NCI-H526 (cell line): ENCODE measurements around the gene TRMT112.

Experiments
- DNase-seq, 2 experiments: peaks; one replicate each; lab custom pipeline; 2025; lab: John Stamatoyannopoulos, UW

The TRMT112 gene

GRCh38 chr11:64317325-64317960, at the start of gene TRMT112:
Gene TRMT112, minus strand, starts transcription at chr11:64317559. Its CDS starts 33 bp downstream, at chr11:64317526.
- peak; percentile 100 for DNase-seq

DNA sequence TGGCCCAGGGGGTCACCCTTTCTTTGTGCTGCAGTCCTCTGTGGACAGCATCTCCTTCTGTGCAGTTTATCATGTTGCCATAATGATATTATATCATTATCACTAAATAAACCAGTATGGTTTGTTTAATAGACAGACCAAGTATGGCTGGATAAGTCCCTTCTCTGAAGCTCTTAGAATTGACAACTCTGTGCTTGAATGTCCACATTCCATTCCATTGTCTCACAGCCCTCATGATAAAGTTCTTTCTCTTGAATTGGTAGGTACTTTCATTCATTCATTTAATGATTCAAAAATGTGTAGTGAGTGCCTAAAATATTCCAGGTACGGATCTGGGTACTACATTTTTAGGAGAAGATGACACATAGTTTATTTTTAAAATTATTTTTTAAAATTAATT, 49.4 kb upstream of the TRMT112 start:
- no peak for DNase-seq

GRCh38 chr11:64364911-64365310, 47.6 kb upstream of the TRMT112 start:
- DNase-seq, result no peak

DNA sequence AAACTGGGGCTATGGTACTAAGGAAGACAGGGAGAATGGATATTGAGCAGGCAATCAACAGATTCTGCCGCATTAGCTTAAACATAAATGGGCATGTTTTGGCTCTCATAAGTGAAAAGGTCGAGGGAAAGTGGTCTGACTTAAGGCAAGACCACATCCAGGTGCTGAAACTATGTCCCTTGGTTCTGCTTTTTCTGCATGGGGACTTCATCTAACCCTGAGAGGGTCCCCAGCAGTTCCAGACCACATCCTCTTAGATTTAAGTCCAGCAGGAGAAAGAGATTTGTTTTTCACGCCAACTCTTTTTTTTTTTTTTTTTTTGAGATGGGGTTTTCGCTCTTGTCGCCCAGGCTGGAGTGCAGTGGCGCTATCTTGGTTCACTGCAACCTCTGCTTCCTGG, 47.1 kb upstream of the TRMT112 start:
- no peak for DNase-seq

GRCh38 chr11:64362339-64362738, 45.0 kb upstream of the TRMT112 start:
- no peak for DNase-seq

DNA sequence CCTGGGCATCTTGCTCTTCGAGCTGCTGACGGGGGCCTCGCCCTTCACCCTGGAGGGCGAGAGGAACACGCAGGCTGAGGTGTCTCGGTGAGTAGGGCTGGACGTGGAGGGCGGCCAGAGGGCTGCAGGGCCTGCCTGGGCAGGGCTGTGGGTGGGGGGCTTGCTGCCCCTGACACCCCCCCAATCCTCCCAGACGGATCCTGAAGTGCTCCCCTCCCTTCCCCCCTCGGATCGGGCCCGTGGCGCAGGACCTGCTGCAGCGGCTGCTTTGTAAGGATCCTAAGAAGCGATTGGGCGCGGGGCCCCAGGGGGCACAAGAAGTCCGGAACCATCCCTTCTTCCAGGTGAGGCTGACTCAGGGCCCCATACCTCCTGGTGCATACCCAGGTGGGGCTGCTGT, 44.3 kb upstream of the TRMT112 start:
- no peak for DNase-seq

DNA sequence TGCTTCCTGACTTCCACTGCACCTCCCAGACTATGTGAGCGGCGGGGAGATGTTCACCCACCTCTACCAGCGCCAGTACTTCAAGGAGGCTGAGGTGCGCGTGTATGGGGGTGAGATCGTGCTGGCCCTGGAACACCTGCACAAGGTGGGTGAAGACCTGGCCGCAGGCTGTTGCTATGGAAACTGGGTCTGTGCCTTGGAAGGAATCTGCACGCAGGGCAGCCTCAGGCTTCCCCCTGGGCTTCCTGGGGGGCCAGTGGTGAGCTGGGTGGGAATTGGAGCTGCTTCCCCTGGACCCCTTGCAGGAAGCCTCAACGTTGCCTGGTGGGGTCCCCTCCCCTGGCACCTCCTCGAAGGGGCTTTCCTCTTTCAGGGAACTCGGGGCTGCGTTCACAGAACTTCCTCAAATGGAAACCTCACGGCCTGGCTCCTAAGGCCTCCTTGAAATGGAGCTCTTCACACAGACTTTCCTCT, 43.1 kb upstream of the TRMT112 start:
- peak in 1 of 2 experiments; percentile 72 for DNase-seq

DNA sequence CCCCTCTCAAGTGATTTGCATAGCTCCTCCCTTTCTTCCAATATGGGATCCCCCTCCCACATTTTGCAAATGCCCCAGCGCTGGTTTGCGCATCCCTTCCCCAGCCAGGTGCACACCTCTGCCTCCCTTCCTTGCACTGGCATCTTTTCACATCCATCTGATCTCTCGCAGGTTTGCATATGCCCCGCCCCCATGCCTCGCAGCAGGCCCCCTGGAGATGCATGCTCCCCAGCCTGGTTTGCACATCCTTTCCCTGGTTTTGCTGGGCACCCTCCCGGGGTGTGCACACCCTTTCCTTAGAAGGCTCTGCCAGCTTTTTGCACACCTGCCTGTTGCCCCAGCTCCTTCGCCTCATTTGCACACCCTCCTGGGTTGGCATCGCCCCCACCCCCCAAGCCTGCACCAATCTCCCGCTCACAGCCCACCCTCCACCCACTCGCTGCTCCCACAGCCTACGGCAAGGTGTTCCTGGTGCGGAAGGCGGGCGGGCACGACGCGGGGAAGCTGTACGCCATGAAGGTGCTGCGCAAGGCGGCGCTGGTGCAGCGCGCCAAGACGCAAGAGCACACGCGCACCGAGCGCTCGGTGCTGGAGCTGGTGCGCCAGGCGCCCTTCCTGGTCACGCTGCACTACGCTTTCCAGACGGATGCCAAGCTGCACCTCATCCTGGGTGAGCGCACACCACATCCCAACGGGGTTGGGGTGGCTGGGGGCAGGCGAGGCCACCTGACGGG, 42.5 kb upstream of the TRMT112 start:
- peak; percentile 87 to 97 for DNase-seq

- peak in 1 of 2 experiments; percentile 97 for DNase-seq
These were observed 41.8 kb upstream of the TRMT112 start, which contains the start of gene RPS6KA4 for GRCh38 chr11:64358907-64359711. Gene RPS6KA4, plus strand, starts transcription at chr11:64359162. Its CDS starts 74 bp downstream, at chr11:64359236.

DNA sequence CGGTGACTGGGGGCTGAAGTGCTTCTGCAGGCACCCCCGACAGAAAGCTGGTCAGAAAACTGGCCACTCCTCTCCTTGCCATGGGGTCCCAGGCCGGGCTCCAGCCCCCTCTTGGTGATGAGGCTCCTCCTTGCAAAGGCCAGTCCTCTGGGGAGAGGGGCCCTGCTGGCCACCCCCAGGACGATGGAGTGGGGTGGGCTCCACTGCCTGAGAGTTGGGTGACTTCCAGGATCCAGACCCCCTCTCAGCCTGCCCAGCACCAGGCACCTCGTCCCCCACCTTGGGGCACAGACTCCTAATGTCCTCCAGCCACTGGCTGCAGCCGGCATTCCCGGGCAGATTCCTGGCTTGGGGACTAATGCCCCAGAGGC, 41.2 kb upstream of the TRMT112 start:
- DNase-seq, result no peak

DNA sequence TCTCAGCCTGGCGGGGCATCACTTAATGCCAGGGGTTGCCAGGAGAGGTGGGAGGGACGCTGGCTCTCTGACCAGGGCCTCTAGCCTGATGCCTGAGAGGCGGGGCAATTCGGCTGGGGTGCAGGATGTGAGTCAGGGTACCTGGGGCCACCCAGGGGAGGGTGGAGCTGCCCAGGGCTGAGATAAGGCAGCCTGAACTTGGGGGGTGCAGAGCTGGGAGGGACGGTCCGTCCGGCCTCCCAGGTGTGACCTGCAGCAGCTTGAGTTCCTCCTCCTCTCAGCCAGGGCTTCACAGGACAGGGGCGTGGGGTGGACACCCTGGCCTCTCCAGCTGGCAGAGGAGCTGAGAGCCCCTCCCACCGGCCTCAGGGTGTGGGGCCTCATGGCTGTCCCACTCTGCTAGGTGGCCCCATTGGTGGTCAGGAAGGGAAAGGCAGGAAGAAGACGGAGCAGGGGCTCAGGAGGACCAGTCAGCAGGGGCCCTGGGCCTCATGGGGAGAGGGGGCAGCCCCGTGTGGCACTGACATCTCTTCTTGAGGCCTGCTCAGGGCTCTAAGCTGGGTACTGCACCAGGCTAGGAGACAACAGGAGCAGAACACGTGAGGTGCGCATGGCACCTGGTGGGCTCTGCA, 40.7 kb upstream of the TRMT112 start:
- DNase-seq, result no peak

DNA sequence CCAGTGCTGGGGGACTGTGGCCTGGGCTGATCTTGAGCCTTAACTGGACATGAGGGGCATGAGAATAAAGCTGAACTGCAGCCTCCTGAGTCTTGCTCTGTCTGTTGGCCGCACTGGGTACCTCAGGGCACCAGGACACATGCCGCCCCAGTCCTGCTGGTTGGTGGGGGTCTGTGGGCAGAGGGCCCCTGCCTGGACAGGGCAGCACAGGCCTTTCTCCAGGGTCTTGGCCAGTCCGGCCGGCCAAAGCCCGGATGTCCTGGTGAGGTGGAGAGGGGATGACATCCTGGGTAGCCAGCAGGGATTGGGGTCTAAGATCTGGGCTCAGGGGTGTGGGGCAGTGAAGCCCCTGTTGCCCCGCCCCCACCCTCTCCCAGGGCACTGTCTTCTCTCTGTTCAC, 40.1 kb upstream of the TRMT112 start:
- no peak for DNase-seq

GRCh38 chr11:64356498-64357411, 39.4 kb upstream of the TRMT112 start:
- DNase-seq, result peak; percentile 67 to 83

- DNase-seq, result peak; percentile 62 to 92
These were observed 38.0 kb upstream of the TRMT112 start for GRCh38 chr11:64355078-64355940.

DNA sequence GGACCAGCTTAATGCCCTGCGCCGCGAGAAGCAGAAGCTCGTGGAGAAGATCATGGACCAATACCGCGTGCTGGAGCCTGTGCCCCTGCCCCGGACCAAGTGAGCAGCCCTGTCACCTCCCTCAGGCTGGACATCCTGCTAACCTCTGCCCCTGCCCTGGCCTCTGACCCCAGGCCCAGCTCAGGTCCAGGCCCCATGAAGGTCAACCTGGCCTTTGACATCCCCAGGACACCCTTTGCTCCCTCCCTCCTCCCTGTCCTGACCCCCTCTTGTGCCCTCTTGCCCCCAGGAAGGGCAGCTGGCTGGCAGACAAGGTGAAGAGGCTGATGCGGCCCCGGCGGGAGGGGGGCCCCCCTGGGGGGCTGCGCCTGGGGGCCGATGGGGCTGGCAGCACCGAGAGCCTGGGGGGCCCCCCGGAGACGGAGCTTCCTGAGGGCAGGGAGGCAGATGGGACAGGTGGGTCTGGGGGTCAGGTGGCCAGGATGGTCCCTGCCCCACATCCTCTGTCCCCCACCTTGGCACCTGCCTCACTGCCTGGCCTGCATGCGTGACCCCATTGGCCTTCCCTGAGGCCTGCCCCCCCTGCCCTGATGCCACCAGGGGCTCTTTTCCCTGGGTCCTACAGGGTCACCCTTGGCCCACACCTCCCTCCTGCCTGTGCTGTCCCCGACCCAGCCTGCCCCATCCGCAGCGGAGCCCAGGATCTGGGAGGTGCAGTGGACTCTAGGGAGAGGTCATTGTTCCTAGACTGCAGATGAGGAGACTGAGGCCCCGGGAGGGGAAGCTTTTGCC, 36.6 kb upstream of the TRMT112 start:
- DNase-seq, result no peak

DNA sequence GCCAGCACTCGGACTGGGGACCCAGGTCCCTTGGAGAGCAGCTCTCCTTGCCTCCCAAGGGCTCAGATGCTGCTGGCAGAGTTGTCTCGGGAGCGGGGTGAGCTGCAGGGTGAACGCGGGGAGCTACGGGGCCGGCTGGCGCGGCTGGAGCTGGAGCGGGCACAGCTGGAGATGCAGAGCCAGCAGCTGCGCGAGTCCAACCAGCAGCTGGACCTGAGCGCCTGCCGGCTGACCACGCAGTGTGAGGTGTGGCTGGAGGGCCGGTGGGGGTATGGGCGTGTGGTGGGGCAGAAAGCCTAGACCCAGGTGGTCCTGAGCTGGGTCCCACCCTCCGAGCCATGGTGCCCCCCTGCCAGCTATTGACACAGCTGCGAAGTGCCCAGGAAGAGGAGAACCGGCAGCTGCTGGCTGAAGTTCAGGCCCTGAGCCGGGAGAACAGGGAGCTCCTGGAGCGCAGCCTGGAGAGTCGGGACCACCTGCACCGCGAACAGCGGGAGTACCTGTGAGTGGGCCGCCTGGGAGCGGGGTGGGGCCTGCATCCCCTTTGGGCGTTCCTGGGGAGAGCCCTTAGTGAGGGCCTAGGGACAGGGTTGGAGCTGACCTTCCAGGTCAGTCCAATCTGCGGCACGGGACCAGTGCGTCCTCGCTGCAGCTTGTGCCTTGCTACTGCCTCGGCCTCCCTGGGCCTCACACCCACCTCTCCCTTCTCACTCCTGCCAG, 35.8 kb upstream of the TRMT112 start:
- DNase-seq, result no peak

DNA sequence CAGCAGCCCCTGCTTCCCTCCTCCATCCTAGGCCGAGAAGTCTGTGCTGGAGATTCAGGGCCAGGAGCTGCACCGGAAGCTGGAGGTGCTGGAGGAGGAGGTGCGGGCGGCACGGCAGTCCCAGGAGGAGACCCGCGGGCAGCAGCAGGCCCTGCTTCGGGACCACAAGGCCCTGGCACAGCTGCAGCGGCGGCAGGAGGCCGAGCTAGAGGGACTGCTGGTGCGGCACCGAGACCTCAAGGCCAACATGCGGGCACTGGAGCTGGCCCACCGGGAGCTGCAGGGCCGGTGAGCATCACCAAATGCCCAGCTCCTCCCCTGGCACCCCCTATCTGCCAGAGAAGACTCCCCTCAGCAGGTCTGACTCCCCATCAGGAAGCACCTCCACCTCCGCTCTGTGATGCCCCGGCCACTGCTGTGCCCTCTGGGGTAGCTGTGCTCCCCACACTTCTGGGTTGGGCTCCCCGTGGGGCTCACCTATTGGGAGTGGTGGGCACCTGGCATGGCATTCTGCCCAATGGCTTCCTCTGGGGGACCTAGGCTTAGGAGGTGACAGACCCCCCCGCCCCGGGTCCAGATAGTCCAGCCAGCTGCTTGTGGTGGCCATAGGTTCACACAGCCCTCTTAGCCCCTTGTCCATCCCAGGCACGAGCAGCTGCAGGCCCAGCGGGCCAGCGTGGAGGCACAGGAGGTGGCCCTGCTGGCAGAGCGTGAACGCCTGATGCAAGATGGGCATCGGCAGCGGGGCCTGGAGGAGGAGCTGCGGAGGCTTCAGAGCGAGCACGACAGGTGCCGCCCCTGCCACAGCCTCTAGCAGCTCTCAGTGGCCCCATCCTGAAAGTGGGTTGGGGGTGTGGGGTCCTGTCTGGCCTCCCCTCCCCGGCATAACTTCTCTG, 35.0 kb upstream of the TRMT112 start:
- DNase-seq, result no peak
